ENCODE measurements around the gene ROPN1L.
"Not testable (repeated sequence)": the region's sequence is repeated elsewhere in the genome, so short reads cannot be mapped to it uniquely, and the experiment has no call there.

DNA sequence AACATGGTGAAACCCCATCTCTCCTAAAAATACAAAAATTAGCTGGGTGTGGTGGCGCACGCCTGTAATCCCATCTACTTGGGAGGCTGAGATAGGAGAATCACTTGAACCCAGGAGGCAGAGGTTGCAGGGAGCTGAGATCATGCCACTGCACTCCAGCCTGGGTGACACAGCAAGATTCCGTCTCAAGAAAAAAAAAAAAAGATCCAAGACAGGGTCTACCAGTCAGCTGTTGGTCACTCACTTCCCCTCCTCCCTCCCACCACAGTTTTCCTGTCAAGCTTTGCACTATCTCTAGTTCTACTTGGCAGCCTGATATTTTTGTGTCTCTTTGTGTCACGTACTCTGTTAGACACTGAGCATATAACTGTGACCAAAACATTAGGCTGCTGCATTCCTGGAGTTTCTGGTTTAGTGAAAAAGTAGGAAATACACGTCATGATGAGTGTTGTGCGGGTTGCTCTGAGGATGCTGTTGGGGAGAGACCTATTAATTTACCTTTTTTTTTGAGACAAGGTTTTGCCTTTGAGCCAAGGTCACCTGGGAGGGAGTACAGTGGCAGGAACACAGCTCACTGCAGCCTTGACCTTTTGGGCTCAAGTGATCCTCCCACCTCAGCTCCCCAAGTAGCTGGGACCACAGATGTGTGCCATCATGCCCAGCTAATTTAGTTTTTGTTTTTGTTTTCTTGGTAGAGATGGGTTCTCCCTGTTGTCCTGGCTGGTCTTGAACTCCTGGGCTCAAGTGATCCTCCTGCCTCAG lies 48.9 kb upstream of the ROPN1L start:
- TF ChIP-seq, protein P1, sequence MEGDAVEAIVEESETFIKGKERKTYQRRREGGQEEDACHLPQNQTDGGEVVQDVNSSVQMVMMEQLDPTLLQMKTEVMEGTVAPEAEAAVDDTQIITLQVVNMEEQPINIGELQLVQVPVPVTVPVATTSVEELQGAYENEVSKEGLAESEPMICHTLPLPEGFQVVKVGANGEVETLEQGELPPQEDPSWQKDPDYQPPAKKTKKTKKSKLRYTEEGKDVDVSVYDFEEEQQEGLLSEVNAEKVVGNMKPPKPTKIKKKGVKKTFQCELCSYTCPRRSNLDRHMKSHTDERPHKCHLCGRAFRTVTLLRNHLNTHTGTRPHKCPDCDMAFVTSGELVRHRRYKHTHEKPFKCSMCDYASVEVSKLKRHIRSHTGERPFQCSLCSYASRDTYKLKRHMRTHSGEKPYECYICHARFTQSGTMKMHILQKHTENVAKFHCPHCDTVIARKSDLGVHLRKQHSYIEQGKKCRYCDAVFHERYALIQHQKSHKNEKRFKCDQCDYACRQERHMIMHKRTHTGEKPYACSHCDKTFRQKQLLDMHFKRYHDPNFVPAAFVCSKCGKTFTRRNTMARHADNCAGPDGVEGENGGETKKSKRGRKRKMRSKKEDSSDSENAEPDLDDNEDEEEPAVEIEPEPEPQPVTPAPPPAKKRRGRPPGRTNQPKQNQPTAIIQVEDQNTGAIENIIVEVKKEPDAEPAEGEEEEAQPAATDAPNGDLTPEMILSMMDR (conservative IDR thresholded peaks at IDR 0.05; ENCODE audit: low read length), result not testable (repeated sequence)
- TF ChIP-seq EZH2phosphoT487 (IDR thresholded peaks at IDR 0.05; ENCODE audit: borderline replicate concordance), result not testable (repeated sequence)
